Neural cell (in vitro differentiated cells): ENCODE data around the gene ASCC3. TPM values are rescaled to one million over a fixed set of nuclear protein-coding genes. Genes with fewer than 3 reads are reported as not detected.

Experiments used
- H2AFZ ChIP-seq: fragments of 200-600, 300-800 bp; sonication (generic), shearing (Covaris generic); 2 replicates; pipeline ENCODE4 v1.6.0; 2014; ENCODE audit warnings: low read depth, mild to moderate bottlenecking, antibody characterized with exemption, low read length, moderate library complexity
- H3F3A ChIP-seq: fragments of 200-600 bp; shearing (Covaris generic); 2 replicates; pipeline ENCODE4 v1.6.1; 2016; ENCODE audit warnings: mild to moderate bottlenecking, moderate library complexity, mixed read lengths, antibody characterized with exemption, low read length; ENCODE audit not compliant: insufficient read depth, poor library complexity, severe bottlenecking
- H3K27ac ChIP-seq: fragments of 200-600, 300-800 bp; sonication (generic), shearing (Covaris generic); 2 replicates; pipeline ENCODE4 v1.5.1; 2014; ENCODE audit warnings: mild to moderate bottlenecking, low read length, moderate library complexity
- H3K27me3 ChIP-seq: fragments of 300-800, 200-600 bp; sonication (generic), shearing (Covaris generic); 2 replicates; pipeline ENCODE4 v1.6.0; 2014; ENCODE audit warnings: mild to moderate bottlenecking, low read depth, low read length, moderate library complexity; ENCODE audit not compliant: insufficient read depth
- H3K36me3 ChIP-seq: fragments of 300-800, 200-600 bp; sonication (generic), shearing (Covaris generic); 2 replicates; pipeline ENCODE4 v1.5.1; 2014; ENCODE audit warnings: mild to moderate bottlenecking, antibody characterized with exemption, low read length, moderate library complexity; ENCODE audit not compliant: insufficient read depth
- H3K4me2 ChIP-seq: fragments of 300-800, 200-600 bp; sonication (generic), shearing (Covaris generic); 2 replicates; pipeline ENCODE4 v1.6.0; 2014; ENCODE audit warnings: mild to moderate bottlenecking, low read length
- H3K4me3 ChIP-seq: fragments of 300-800, 200-600 bp; sonication (generic), shearing (Covaris generic); 2 replicates; pipeline ENCODE4 v1.5.1; 2014; ENCODE audit warnings: mild to moderate bottlenecking, low read length, moderate library complexity
- H3K79me2 ChIP-seq: fragments of 200-600 bp; shearing (Covaris generic); replicated peaks from 2 replicates; pipeline ENCODE4 v1.6.0; 2014; ENCODE audit warnings: mild to moderate bottlenecking, low read length, moderate library complexity; ENCODE audit not compliant: insufficient read depth
- H3K9ac ChIP-seq: fragments of 300-800, 200-600 bp; sonication (generic), shearing (Covaris generic); 2 replicates; pipeline ENCODE4 v1.6.1; 2016; ENCODE audit warnings: mild to moderate bottlenecking, low read length, mixed read lengths
- H3K9me2 ChIP-seq: fragments of 200-600 bp; shearing (Covaris generic); 2 replicates; pipeline ENCODE4 v1.6.1; 2016; ENCODE audit warnings: mild to moderate bottlenecking, low read length, mixed read lengths; ENCODE audit not compliant: insufficient read depth
- H3K9me3 ChIP-seq: fragments of 200-600, 300-800 bp; sonication (generic), shearing (Covaris generic); 2 replicates; pipeline ENCODE4 v1.6.1; 2016; ENCODE audit warnings: mild to moderate bottlenecking, mixed run types, low read length, moderate library complexity, mixed read lengths
- H4K20me1 ChIP-seq: fragments of 200-600 bp; shearing (Covaris generic); 2 replicates; pipeline ENCODE4 v1.6.1; 2016; ENCODE audit warnings: mild to moderate bottlenecking, mixed run types; ENCODE audit not compliant: insufficient read depth
- EP300 ChIP-seq: fragments of 450-650 bp; conservative IDR thresholded peaks from 2 replicates; pipeline ENCODE4 v1.6.1; 2014; ENCODE audit warnings: antibody characterized with exemption, mild to moderate bottlenecking, moderate library complexity; ENCODE audit not compliant: poor library complexity, severe bottlenecking
- EZH2 ChIP-seq: fragments of 200-600, 300-800 bp; shearing (Covaris generic), sonication (generic); IDR thresholded peaks from 2 replicates; pipeline ENCODE4 v1.6.1; 2014; ENCODE audit warnings: antibody characterized with exemption, low read length, borderline replicate concordance, mild to moderate bottlenecking; ENCODE audit not compliant: insufficient read depth, poor library complexity, severe bottlenecking
- MXI1 ChIP-seq: fragments of 450-650 bp; conservative IDR thresholded peaks from 2 replicates; pipeline ENCODE4 v1.6.1; 2014; ENCODE audit warnings: antibody characterized with exemption, mild to moderate bottlenecking; ENCODE audit not compliant: poor library complexity, severe bottlenecking
- POLR2AphosphoS5 ChIP-seq: IDR thresholded peaks from 2 replicates; pipeline ENCODE4 v1.6.1; 2012
- RAD21 ChIP-seq: fragments of 450-650 bp; conservative IDR thresholded peaks from 2 replicates; pipeline ENCODE4 v1.6.1; 2014; ENCODE audit warnings: antibody characterized with exemption, mild to moderate bottlenecking, moderate library complexity
- SMC3 ChIP-seq: fragments of 450-650 bp; conservative IDR thresholded peaks from 2 replicates; pipeline ENCODE4 v1.6.1; 2014; ENCODE audit warnings: antibody characterized with exemption, mild to moderate bottlenecking, moderate library complexity; ENCODE audit not compliant: poor library complexity
- TAF1 ChIP-seq: IDR thresholded peaks from 2 replicates; pipeline ENCODE4 v1.6.1; 2012; ENCODE audit warnings: low read depth
- polyA plus RNA-seq: library from polyadenylated mRNA; depleted of rRNA; stranded (reverse); fragments of >200 nt; gene quantifications from 2 replicates; pipeline ENCODE4 v1.2.3, GENCODE V29; 2014
- TF ChIP-seq, protein P1 (sequence below): fragments of 450-650 bp; IDR thresholded peaks from 2 replicates; pipeline ENCODE4 v1.5.1; 2014; ENCODE audit warnings: antibody characterized with exemption, mild to moderate bottlenecking, moderate library complexity; ENCODE audit not compliant: poor library complexity, severe bottlenecking
- TF ChIP-seq, protein P2 (sequence below): IDR thresholded peaks from 2 replicates; pipeline ENCODE4 v1.6.1; 2012; ENCODE audit warnings: borderline replicate concordance

ASCC3 gene
- polyA plus RNA-seq, 1 donor from 2014 or later, result 14.9 TPM

DNA sequence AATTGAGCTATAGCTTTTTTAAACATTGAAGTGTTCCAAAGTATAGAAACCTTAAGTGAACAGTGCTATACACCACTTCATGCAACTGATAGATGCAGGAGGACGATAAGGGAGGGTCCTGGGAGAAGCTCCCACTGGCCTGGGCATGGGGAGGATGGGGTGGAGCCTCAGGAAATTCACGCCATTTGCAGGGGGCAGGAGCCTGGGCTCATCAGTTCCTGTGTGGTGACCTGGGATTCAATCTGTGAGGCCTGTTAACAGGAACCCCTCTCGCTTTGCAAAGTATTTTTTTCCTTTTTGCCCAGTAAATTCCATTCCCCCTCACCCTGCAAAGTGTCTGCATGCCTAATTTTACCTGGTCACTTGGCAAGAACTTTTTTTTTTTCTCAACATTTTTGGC lies 11.0 kb upstream of the ASCC3 start:
- Histone ChIP-seq H2AFZ (no peak overlapping the region), H3K4me2 (no peak overlapping the region), H3K27ac (no peak overlapping the region), H3K9ac (no peak overlapping the region), H3F3A (no peaks in the 10 kb centered on the region), H3K36me3 (no peaks in the 10 kb centered on the region), H3K27me3 (no peaks in the 10 kb centered on the region), H3K79me2 (no peaks in the 10 kb centered on the region), H3K9me2 (no peaks in the 10 kb centered on the region), H4K20me1 (no peaks in the 10 kb centered on the region), H3K4me3 (no peak overlapping the region), H3K9me3 (no peaks in the 10 kb centered on the region)
- TF ChIP-seq MXI1, result no peak
- TF ChIP-seq, protein P1, sequence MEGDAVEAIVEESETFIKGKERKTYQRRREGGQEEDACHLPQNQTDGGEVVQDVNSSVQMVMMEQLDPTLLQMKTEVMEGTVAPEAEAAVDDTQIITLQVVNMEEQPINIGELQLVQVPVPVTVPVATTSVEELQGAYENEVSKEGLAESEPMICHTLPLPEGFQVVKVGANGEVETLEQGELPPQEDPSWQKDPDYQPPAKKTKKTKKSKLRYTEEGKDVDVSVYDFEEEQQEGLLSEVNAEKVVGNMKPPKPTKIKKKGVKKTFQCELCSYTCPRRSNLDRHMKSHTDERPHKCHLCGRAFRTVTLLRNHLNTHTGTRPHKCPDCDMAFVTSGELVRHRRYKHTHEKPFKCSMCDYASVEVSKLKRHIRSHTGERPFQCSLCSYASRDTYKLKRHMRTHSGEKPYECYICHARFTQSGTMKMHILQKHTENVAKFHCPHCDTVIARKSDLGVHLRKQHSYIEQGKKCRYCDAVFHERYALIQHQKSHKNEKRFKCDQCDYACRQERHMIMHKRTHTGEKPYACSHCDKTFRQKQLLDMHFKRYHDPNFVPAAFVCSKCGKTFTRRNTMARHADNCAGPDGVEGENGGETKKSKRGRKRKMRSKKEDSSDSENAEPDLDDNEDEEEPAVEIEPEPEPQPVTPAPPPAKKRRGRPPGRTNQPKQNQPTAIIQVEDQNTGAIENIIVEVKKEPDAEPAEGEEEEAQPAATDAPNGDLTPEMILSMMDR, result no peak
- TF ChIP-seq SMC3, result no peak
- TF ChIP-seq POLR2AphosphoS5, result no peak
- no peak for TF ChIP-seq EP300
- TF ChIP-seq, protein P2, sequence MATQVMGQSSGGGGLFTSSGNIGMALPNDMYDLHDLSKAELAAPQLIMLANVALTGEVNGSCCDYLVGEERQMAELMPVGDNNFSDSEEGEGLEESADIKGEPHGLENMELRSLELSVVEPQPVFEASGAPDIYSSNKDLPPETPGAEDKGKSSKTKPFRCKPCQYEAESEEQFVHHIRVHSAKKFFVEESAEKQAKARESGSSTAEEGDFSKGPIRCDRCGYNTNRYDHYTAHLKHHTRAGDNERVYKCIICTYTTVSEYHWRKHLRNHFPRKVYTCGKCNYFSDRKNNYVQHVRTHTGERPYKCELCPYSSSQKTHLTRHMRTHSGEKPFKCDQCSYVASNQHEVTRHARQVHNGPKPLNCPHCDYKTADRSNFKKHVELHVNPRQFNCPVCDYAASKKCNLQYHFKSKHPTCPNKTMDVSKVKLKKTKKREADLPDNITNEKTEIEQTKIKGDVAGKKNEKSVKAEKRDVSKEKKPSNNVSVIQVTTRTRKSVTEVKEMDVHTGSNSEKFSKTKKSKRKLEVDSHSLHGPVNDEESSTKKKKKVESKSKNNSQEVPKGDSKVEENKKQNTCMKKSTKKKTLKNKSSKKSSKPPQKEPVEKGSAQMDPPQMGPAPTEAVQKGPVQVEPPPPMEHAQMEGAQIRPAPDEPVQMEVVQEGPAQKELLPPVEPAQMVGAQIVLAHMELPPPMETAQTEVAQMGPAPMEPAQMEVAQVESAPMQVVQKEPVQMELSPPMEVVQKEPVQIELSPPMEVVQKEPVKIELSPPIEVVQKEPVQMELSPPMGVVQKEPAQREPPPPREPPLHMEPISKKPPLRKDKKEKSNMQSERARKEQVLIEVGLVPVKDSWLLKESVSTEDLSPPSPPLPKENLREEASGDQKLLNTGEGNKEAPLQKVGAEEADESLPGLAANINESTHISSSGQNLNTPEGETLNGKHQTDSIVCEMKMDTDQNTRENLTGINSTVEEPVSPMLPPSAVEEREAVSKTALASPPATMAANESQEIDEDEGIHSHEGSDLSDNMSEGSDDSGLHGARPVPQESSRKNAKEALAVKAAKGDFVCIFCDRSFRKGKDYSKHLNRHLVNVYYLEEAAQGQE, result no peak
- TF ChIP-seq TAF1, result no peak
- TF ChIP-seq RAD21, result no peak
- no peak for TF ChIP-seq EZH2

DNA sequence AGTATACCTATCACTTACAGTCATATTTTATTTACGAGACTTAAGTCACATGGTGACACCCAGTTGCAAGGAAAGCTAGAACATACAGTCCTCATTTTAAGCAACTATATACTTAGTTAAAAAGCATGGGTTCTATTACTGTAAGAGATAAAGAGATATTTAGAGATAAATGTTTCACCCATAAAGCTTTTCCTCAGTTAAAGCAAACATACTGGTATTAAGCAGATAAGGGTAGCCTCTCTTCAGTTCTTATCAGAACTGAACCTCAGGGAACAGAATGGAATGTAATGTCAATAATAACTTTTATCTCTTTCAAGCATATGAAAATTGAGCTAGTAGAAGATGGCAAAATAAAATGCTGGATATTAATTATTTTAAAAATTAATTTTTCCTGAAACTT lies 9.9 kb upstream of the ASCC3 start:
- Histone ChIP-seq H3K27ac (no peak overlapping the region), H3K4me2 (no peak overlapping the region)

More for the DNA sequence above, 9.9 kb upstream of the ASCC3 start:
- Histone ChIP-seq H3K9me3 (no peaks in the 10 kb centered on the region), H4K20me1 (no peaks in the 10 kb centered on the region), H3K9me2 (no peaks in the 10 kb centered on the region), H3K4me3 (no peak overlapping the region), H3K27me3 (no peaks in the 10 kb centered on the region), H3K36me3 (no peaks in the 10 kb centered on the region), H2AFZ (no peak overlapping the region), H3K79me2 (no peaks in the 10 kb centered on the region), H3F3A (no peaks in the 10 kb centered on the region), H3K9ac (no peak overlapping the region)
- TF ChIP-seq, protein P2, result no peak
- TF ChIP-seq RAD21 (no peak), SMC3 (no peak), TAF1 (no peak), POLR2AphosphoS5 (no peak), EP300 (no peak), EZH2 (no peak), MXI1 (no peak)
- TF ChIP-seq, protein P1, result no peak
